Activated CD8-positive, alpha-beta memory T cell treated with anti-CD3 and anti-CD28 coated beads, Interleukin-2, amount 50 U/mL, for 4 hours (primary cell): Measurements from ENCODE around the gene EDEM1.
"Not testable (repeated sequence)": the region's sequence is repeated elsewhere in the genome, so short reads cannot be mapped to it uniquely, and the experiment has no call there.

Experiments
- DNase-seq: peaks from one replicate; pipeline ENCODE4 v3.0.0-alpha.2; 2020

Gene EDEM1

GRCh38 chr3:5238545-5238944 is 51.0 kb downstream of the EDEM1 start:
- DNase-seq, result no peak

- no peak for DNase-seq
Measured at GRCh38 chr3:5239602-5240001, 52.1 kb downstream of the EDEM1 start.

GRCh38 chr3:5240740-5241139 is 53.2 kb downstream of the EDEM1 start:
- DNase-seq, result no peak

DNA sequence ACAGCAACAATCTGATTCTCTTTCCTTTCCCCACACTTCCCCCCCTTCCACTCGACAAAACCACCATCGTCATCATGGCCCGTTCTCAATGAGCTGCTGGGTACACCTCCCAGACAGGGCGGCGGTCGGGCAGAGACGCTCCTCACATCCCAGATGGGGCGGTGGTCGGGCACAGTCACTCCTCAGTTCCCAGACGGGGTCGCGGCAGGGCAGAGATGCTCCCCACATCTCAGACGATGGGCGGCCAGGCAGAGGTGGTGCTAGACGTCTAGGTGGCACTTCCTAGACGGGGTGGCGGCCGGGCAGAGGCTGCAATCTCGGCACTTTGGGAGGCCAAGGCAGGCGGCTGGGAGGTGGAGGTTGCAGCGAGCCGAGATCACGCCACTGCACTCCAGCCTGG is 55.3 kb downstream of the EDEM1 start:
- DNase-seq, result not testable (repeated sequence)

- DNase-seq, result no peak
Measured at GRCh38 chr3:5245927-5246326, 58.4 kb downstream of the EDEM1 start.

DNA sequence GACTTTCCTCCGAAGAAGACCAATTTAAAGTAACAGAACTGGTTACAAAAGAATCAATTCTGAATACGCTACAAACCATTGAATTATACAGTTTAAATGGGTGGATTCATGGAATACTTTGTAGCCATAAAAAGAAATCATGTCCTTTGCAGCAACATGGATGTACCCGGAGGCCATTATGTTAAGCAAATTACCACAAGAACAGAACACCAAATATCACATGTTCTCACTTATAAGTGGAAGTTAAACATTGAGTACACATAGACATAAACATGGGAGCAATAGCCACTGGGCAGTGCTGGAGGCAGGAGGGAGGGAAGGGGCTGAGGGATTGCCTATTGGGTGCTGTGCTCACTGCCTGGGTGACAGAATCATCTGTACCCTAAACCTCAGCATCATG is 61.3 kb downstream of the EDEM1 start:
- no peak for DNase-seq

DNA sequence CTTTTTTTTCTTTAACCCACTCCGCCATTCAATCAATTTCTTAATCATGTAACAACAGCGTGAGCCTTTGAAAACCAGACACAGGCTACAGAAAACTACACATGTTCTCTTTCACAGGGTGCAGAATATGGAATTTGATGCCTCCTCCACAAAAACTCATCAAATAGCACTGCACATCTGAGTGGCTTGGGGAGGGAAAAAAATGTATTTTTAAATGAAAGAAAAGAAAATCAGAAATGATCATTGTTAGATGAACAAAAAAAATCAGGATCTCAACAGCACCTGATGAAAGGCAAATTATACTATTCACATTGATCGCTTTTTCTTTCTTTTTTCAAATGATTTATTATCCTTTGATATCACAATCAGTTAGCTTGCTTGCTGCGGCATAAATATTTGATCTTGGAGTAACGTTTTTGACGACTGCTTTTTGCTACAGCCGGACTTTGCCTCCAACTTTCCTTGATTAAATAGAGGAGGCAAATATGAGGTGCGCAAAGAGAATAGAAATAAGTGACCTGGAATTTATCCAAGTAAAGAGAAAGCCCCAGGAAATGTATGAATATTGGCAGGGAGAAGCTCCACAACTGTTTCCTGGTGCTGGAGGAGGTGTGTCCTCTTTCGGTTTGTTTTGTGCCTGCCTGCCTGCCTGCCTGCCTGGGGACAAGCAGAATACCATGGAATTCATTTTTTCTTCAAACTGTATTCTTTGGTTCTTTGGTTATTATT is 63.1 kb downstream of the EDEM1 start:
- DNase-seq, result no peak

- no peak for DNase-seq
Measured at GRCh38 chr3:5251196-5251583, 63.7 kb downstream of the EDEM1 start.

GRCh38 chr3:5252131-5252530 is 64.6 kb downstream of the EDEM1 start:
- DNase-seq, result no peak

GRCh38 chr3:5254281-5255048 is 67.0 kb downstream of the EDEM1 start:
- no peak for DNase-seq

DNA sequence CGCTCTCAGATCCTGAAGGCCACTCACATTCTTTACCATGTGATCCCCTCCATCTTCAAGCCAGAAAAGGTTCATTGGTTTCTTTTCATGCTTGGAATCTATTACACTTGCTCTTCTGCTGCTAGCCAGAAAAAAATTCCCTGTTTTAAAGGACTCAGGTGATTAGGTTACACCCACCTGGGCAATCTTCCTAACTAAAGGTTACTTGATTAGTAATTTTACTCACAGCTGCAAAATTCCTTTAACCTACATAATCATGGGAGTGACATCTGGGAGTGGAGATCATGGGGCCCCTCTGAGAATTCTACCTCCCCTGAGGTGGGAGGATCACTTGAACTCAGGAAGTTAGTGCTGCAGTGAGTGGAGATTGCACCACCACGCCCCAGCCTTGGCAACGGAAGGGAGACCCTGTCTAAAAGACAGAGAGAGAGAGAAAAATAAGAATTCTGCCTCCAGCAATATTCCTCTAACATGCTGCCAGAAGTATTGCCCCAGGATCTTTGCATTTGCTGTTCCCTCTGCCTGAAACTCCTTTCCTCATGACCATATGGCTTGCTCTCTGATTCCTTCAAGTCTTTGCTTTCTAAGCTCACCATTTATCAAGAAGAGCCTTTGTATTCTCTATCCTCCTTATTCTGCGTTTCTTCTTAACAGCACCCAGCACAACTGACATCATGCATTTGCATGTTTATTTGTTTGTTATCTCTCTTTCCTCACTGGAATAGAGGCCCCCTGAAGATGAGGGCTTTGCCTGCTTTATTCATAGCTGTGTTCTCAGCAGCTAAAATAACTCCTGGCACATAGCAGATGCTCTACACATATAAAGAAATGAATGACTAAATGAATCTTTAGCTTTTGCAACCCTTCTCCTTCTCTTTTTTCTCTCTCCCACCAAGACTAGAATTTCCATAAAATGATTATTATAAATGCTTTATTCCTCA is 68.2 kb downstream of the EDEM1 start:
- no peak for DNase-seq

- no peak for DNase-seq
Measured at GRCh38 chr3:5258526-5258925, 71.0 kb downstream of the EDEM1 start.

- no peak for DNase-seq
Measured at GRCh38 chr3:5260992-5261501, 73.5 kb downstream of the EDEM1 start.

GRCh38 chr3:5262507-5262906 is 75.0 kb downstream of the EDEM1 start:
- no peak for DNase-seq

- DNase-seq, result no peak
Measured at GRCh38 chr3:5264093-5264600, 76.6 kb downstream of the EDEM1 start.

DNA sequence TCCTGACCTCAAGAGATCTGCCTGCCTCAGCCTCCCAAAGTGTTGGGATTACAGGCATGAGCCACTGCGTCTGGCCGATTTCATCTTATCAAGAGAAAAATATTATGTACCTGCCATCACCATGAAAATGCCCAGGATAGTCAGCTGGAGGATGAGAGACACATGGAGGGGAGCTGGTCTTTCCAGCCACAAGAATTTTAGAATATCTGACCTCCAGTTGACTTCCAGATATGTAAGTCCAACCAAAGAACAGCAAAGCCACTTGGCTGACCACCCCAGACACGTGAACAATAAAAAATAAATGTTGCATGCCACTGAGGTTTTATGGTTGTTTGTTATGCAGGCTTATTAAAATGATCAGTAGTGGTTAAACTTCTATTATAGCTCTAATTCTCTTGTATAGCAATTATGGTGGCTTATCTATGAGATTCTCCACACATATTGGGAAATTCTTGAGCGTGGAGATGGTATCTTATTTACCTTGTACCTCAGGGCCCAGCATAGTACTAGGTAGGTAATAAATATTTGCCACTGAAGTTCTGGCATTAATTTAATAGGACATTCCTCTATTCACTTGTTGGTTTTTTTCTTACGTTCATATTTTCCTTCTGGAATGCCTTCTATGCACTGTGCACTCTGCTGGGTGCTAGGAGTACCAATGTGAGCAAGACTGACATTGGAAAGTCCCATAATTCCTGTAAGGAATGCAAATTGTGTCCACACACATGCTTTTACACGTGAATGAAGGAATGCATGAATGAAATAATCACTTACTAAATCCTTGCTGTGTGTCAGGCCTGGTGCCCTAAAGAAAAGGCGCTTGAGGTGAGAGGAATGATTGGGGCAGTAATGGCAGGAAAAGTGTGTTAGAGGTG is 77.6 kb downstream of the EDEM1 start:
- no peak for DNase-seq

GRCh38 chr3:5267252-5267651 is 79.7 kb downstream of the EDEM1 start:
- no peak for DNase-seq

GRCh38 chr3:5267889-5268288 is 80.4 kb downstream of the EDEM1 start:
- no peak for DNase-seq
